HFF-Myc (cell line): ENCODE measurements around the gene PPEF1.

Source experiments
- DNase-seq: peaks from one replicate; pipeline ENCODE4 v3.0.0-alpha.2; 2011; ENCODE audit warnings: low read depth; ENCODE audit errors: extremely low read depth
- H3K4me3 ChIP-seq: replicated peaks from 2 replicates; pipeline ENCODE4 v1.5.1; 2011; ENCODE audit warnings: low read depth, mild to moderate bottlenecking, control low read depth, low read length
- CTCF ChIP-seq: IDR thresholded peaks from 2 replicates; pipeline ENCODE4 v1.5.1; 2012; ENCODE audit warnings: mild to moderate bottlenecking, low read depth, low read length, control low read depth; ENCODE audit errors: missing control alignments

The PPEF1 gene

GRCh38 chrX:18707426-18708049 is at the start of gene PPEF1:
Gene PPEF1, plus strand, starts transcription at chrX:18707645. Its CDS starts 136 bp downstream, at chrX:18707781.
- no peak within 1 kb of the TSS for H3K4me3 ChIP-seq
- TF ChIP-seq CTCF = no peak
- DNase-seq = no peak

- DNase-seq = no peak
- H3K4me3 ChIP-seq = no peak overlapping the region
- TF ChIP-seq CTCF = no peak
These were observed 46.2 kb upstream of the PPEF1 start for GRCh38 chrX:18661273-18661672.

- H3K4me3 ChIP-seq = no peak overlapping the region
- DNase-seq = no peak
- TF ChIP-seq CTCF = no peak
These were observed 42.5 kb upstream of the PPEF1 start for GRCh38 chrX:18664947-18665346.

GRCh38 chrX:18666614-18667013 is 40.8 kb upstream of the PPEF1 start:
- no peak overlapping the region for H3K4me3 ChIP-seq
- no peak for DNase-seq
- no peak for TF ChIP-seq CTCF

GRCh38 chrX:18668071-18668835 is 39.2 kb upstream of the PPEF1 start:
- no peak overlapping the region for H3K4me3 ChIP-seq
- no peak for DNase-seq
- TF ChIP-seq CTCF = no peak

- no peak within 1 kb of the TSS for H3K4me3 ChIP-seq
- no peak for DNase-seq
- no peak for TF ChIP-seq CTCF
These were observed 35.4 kb upstream of the PPEF1 start, which contains the start of gene RS1 for GRCh38 chrX:18672008-18672407. Gene RS1, minus strand, starts transcription at chrX:18672108. Its CDS starts 40 bp downstream, at chrX:18672068.
